ENCODE results near the gene MYO15A. TPM values are rescaled to one million over a fixed set of nuclear protein-coding genes. Genes with fewer than 3 reads are reported as not detected.

Gene MYO15A
- total RNA-seq, 1 experiment from 2014 or later: 0.36 TPM

DNA sequence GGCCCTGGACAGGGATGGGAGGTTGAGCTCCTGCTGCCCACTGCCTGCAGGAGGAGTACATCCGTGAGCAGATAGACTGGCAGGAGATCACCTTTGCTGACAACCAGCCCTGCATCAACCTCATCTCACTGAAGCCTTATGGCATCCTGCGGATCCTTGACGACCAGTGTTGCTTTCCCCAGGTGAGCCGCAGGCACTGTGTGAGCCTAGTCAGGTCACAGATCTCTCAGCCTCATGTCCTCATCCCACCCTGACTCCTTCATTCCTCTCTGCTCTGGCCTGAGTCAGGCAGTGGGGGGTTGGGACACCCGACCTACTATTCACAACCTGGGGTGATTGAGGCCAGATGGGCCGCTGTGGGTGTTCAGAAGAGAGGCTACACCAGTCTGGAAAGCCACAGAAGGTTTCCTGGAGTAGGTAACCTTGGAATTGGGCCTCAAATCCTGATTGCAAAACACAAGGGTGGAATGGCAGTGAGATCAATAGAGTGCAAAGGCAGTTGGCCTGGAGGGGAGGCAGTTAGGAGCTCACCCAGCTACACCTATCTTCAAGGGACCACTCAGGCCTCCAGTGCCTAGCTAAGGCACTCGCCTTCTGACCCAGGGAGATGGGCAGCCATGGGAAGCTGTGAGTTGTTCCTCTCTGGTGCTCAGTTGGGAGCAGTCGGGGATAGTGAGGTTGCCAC lies 29.7 kb downstream of the MYO15A start:
- no TSS peak for BruUV-seq (replicated peaks)
- Histone ChIP-seq H3K4me1 (ENCODE audit: control insufficient read depth, insufficient read depth, low read length) (no peaks in the 10 kb centered on the region), H3K27ac (ENCODE audit: low read length) (no peak overlapping the region), H3K9me3 (ENCODE audit: control insufficient read depth, insufficient read depth, low read depth, low read length) (no peaks in the 10 kb centered on the region), H3K4me3 (ENCODE audit: low read depth in 2 of 2, low read length in 2 of 2) (no peak overlapping the region), H3K36me3 (ENCODE audit: control insufficient read depth, insufficient read depth, low read length) (no peaks in the 10 kb centered on the region), H3K27me3 (ENCODE audit: control insufficient read depth, insufficient read depth, low read length) (no peaks in the 10 kb centered on the region)
- ChIA-PET POLR2A (no interaction called here), CTCF (interaction anchor here (0.7 kb wide), 1 partner anchor 76 kb away, joined by 8 read pairs; no protein-coding TSS in a partner anchor)
- ATAC-seq (no peak), DNase-seq (ENCODE audit: low read depth, low spot score) (no peak)
- TF ChIP-seq, protein P1, sequence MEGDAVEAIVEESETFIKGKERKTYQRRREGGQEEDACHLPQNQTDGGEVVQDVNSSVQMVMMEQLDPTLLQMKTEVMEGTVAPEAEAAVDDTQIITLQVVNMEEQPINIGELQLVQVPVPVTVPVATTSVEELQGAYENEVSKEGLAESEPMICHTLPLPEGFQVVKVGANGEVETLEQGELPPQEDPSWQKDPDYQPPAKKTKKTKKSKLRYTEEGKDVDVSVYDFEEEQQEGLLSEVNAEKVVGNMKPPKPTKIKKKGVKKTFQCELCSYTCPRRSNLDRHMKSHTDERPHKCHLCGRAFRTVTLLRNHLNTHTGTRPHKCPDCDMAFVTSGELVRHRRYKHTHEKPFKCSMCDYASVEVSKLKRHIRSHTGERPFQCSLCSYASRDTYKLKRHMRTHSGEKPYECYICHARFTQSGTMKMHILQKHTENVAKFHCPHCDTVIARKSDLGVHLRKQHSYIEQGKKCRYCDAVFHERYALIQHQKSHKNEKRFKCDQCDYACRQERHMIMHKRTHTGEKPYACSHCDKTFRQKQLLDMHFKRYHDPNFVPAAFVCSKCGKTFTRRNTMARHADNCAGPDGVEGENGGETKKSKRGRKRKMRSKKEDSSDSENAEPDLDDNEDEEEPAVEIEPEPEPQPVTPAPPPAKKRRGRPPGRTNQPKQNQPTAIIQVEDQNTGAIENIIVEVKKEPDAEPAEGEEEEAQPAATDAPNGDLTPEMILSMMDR (IDR thresholded peaks at IDR 0.05): no peak
- TF ChIP-seq, protein P2, sequence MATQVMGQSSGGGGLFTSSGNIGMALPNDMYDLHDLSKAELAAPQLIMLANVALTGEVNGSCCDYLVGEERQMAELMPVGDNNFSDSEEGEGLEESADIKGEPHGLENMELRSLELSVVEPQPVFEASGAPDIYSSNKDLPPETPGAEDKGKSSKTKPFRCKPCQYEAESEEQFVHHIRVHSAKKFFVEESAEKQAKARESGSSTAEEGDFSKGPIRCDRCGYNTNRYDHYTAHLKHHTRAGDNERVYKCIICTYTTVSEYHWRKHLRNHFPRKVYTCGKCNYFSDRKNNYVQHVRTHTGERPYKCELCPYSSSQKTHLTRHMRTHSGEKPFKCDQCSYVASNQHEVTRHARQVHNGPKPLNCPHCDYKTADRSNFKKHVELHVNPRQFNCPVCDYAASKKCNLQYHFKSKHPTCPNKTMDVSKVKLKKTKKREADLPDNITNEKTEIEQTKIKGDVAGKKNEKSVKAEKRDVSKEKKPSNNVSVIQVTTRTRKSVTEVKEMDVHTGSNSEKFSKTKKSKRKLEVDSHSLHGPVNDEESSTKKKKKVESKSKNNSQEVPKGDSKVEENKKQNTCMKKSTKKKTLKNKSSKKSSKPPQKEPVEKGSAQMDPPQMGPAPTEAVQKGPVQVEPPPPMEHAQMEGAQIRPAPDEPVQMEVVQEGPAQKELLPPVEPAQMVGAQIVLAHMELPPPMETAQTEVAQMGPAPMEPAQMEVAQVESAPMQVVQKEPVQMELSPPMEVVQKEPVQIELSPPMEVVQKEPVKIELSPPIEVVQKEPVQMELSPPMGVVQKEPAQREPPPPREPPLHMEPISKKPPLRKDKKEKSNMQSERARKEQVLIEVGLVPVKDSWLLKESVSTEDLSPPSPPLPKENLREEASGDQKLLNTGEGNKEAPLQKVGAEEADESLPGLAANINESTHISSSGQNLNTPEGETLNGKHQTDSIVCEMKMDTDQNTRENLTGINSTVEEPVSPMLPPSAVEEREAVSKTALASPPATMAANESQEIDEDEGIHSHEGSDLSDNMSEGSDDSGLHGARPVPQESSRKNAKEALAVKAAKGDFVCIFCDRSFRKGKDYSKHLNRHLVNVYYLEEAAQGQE (IDR thresholded peaks at IDR 0.05; ENCODE audit: insufficient read depth in 1 of 2, low read depth in 2 of 2, low read length in 1 of 2): no peak
- no peak for TF ChIP-seq POLR2AphosphoS5 (IDR thresholded peaks at IDR 0.05; ENCODE audit: low read depth, low read length)
- no peak for TF ChIP-seq TCF7L2 (IDR thresholded peaks at IDR 0.05; ENCODE audit: low read depth, low read length)
- no peak for TF ChIP-seq SIN3A (IDR thresholded peaks at IDR 0.05; ENCODE audit: borderline replicate concordance, insufficient read depth, low read depth, low read length)
- intact Hi-C loops (cut with micrococcal nuclease; ENCODE audit: unreplicated experiment): no loop called here
- in situ Hi-C loops (cut with HindIII; ENCODE audit: low pct_unique_long_range_greater_than_20kb, low sequenced_read_pairs): no loop called here

DNA sequence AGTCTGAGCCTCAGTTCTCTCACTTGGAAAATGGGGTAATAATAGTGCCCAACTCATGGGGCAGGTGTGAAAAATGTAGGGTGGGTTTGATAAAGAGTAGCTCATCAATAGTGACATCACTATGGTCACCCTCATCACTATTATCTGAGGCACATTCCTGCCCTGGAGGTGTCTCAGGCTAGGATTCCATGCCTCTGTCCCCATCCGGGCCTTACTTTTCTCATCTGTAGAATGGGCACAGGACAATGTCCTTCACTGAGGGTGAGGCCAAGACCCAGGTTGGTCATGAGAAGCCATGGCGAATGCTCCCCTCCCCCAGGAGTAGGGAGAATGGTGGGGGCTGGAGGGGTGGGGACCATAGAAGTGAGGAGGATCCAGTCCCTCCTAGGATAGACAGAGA lies 30.5 kb downstream of the MYO15A start:
- TF ChIP-seq TCF7L2 (IDR thresholded peaks at IDR 0.05; ENCODE audit: low read depth, low read length) (no peak), SIN3A (IDR thresholded peaks at IDR 0.05; ENCODE audit: borderline replicate concordance, insufficient read depth, low read depth, low read length) (no peak), POLR2AphosphoS5 (IDR thresholded peaks at IDR 0.05; ENCODE audit: low read depth, low read length) (no peak)
- TF ChIP-seq, protein P1 (IDR thresholded peaks at IDR 0.05): no peak
- TF ChIP-seq, protein P2 (IDR thresholded peaks at IDR 0.05; ENCODE audit: insufficient read depth in 1 of 2, low read depth in 2 of 2, low read length in 1 of 2): no peak
- in situ Hi-C loops (cut with HindIII; ENCODE audit: low pct_unique_long_range_greater_than_20kb, low sequenced_read_pairs): no loop called here
- ChIA-PET POLR2A (no interaction called here), CTCF (no interaction called here)
- no peaks in the 10 kb centered on the region for H3K36me3 ChIP-seq (ENCODE audit: control insufficient read depth, insufficient read depth, low read length)
- ATAC-seq: no peak
- no peak overlapping the region for H3K27ac ChIP-seq (ENCODE audit: low read length)
- DNase-seq (ENCODE audit: low read depth, low spot score): no peak
- H3K4me1 ChIP-seq (ENCODE audit: control insufficient read depth, insufficient read depth, low read length): no peaks in the 10 kb centered on the region
- intact Hi-C loops (cut with micrococcal nuclease; ENCODE audit: unreplicated experiment): no loop called here
- H3K9me3 ChIP-seq (ENCODE audit: control insufficient read depth, insufficient read depth, low read depth, low read length): no peaks in the 10 kb centered on the region
- H3K4me3 ChIP-seq (ENCODE audit: low read depth in 2 of 2, low read length in 2 of 2): no peak overlapping the region
- no TSS peak for BruUV-seq (replicated peaks)
- no peaks in the 10 kb centered on the region for H3K27me3 ChIP-seq (ENCODE audit: control insufficient read depth, insufficient read depth, low read length)

Measured in Panc1 (cell line).